ENCODE results near the gene CGREF1. TPM values are rescaled to one million over a fixed set of nuclear protein-coding genes. Genes with fewer than 3 reads are reported as not detected.

The CGREF1 gene
- total and polyA plus RNA-seq, 2 donors (not counting 1 experiment from before 2014, with no cell fraction given): 1.5 to 2.3 TPM

DNA sequence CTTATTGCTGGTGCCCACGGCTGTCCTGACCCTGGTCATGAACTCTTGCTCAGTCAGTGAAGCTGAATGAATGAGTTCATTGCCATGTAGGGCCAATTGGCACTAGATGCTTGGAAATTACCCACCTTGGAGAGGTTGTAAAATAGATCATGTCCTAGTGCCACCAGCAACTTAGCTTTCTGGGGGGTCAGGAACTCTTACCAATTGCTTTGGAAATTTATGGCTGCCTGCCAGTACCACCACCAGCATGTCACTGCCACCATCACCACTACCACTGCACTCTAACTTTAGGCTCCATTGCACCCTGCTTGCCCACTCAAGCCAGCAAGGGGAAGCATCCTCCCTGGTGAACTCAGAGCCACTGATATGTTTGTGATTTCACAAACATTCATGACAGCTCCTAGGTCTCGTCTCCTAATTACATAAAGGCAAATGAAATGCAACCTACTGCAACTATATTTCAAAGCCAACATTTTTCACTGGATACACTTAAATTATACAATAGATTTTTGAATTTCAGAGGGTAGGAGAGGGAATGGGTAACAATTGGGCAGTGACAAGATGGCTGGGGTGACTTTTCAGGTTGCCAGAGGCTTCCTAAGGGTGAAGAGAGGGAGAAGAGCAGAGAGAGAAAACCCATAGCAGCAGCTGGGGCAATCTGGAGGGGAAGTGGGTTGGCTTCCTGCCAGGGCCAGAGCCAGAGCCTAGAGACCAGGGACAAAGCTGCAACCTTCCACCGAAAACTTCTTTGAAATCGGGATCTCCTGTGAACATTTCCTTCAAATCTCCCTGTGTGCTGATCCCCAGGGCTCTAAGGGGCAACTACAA lies 44.0 kb downstream of the CGREF1 start:
- H3K4me1 ChIP-seq (ENCODE audit: control insufficient read depth, extremely low read depth, insufficient read depth, low read length): peaks cover 27% of the 10 kb centered on the region
- no peak overlapping the region for H3K4me2 ChIP-seq (ENCODE audit: extremely low read depth, insufficient read depth, low read length)
- H3K27ac ChIP-seq (ENCODE audit: insufficient read depth, low read length): no peak overlapping the region
- no peaks in the 10 kb centered on the region for H3K36me3 ChIP-seq (ENCODE audit: control insufficient read depth, insufficient read depth, low read length)
- no peak overlapping the region for H3K4me3 ChIP-seq (replicated peaks in 1 of 4; ENCODE audit: control extremely low read depth in 1 of 4, insufficient read depth in 1 of 4, low read depth in 3 of 4, low read length in 4 of 4)
- no peak overlapping the region for H2AFZ ChIP-seq (ENCODE audit: low read length)
- peak in 1 of 2 donors; percentile 59 for DNase-seq (ENCODE audit: low read depth in 2 of 2)
- H3K9ac ChIP-seq (ENCODE audit: insufficient read depth, low read length): no peak overlapping the region
- TF ChIP-seq EZH2 (IDR thresholded peaks at IDR 0.05; ENCODE audit: low read length, missing control alignments) (no peak), CTCF (conservative IDR thresholded peaks at IDR 0.05 in 1 of 2, IDR thresholded peaks at IDR 0.05 in 1 of 2; ENCODE audit: low read depth in 1 of 2, low read length in 2 of 2) (no peak)
- no peaks in the 10 kb centered on the region for H3K9me3 ChIP-seq (ENCODE audit: control insufficient read depth, insufficient read depth, low read depth, low read length)
- peaks cover 29% of the 10 kb centered on the region for H3K79me2 ChIP-seq (ENCODE audit: control insufficient read depth, insufficient read depth, low read length)
- H4K20me1 ChIP-seq (ENCODE audit: control insufficient read depth, extremely low read depth, insufficient read depth, low read length): no peaks in the 10 kb centered on the region
- H3K27me3 ChIP-seq (ENCODE audit: control insufficient read depth, insufficient read depth, low read length): no peaks in the 10 kb centered on the region

GRCh38 chr2:27073782-27074181 lies 45.1 kb downstream of the CGREF1 start:
- TF ChIP-seq EZH2 (IDR thresholded peaks at IDR 0.05; ENCODE audit: low read length, missing control alignments) (no peak), CTCF (conservative IDR thresholded peaks at IDR 0.05 in 1 of 2, IDR thresholded peaks at IDR 0.05 in 1 of 2; ENCODE audit: low read depth in 1 of 2, low read length in 2 of 2) (no peak)
- Histone ChIP-seq H4K20me1 (ENCODE audit: control insufficient read depth, extremely low read depth, insufficient read depth, low read length) (no peaks in the 10 kb centered on the region), H3K4me1 (ENCODE audit: control insufficient read depth, extremely low read depth, insufficient read depth, low read length) (peaks cover 27% of the 10 kb centered on the region), H3K4me2 (ENCODE audit: extremely low read depth, insufficient read depth, low read length) (no peak overlapping the region), H3K9ac (ENCODE audit: insufficient read depth, low read length) (no peak overlapping the region), H3K9me3 (ENCODE audit: control insufficient read depth, insufficient read depth, low read depth, low read length) (no peaks in the 10 kb centered on the region), H3K36me3 (ENCODE audit: control insufficient read depth, insufficient read depth, low read length) (peaks cover 2% of the 10 kb centered on the region), H3K27ac (ENCODE audit: insufficient read depth, low read length) (peak overlapping the region; percentile 11), H3K79me2 (ENCODE audit: control insufficient read depth, insufficient read depth, low read length) (peaks cover 29% of the 10 kb centered on the region), H2AFZ (ENCODE audit: low read length) (peak overlapping the region; percentile 32), H3K4me3 (replicated peaks in 1 of 4; ENCODE audit: control extremely low read depth in 1 of 4, insufficient read depth in 1 of 4, low read depth in 3 of 4, low read length in 4 of 4) (no peak overlapping the region), H3K27me3 (ENCODE audit: control insufficient read depth, insufficient read depth, low read length) (no peaks in the 10 kb centered on the region)
- no peak for DNase-seq (ENCODE audit: low read depth in 2 of 2)

GRCh38 chr2:27072920-27073319 lies 46.0 kb downstream of the CGREF1 start:
- H3K9ac ChIP-seq (ENCODE audit: insufficient read depth, low read length): no peak overlapping the region
- no peak for TF ChIP-seq EZH2 (IDR thresholded peaks at IDR 0.05; ENCODE audit: low read length, missing control alignments)
- no peak for TF ChIP-seq CTCF (conservative IDR thresholded peaks at IDR 0.05 in 1 of 2, IDR thresholded peaks at IDR 0.05 in 1 of 2; ENCODE audit: low read depth in 1 of 2, low read length in 2 of 2)

More at GRCh38 chr2:27072920-27073319, 46.0 kb downstream of the CGREF1 start:
- Histone ChIP-seq H4K20me1 (ENCODE audit: control insufficient read depth, extremely low read depth, insufficient read depth, low read length) (no peaks in the 10 kb centered on the region), H3K27ac (ENCODE audit: insufficient read depth, low read length) (peak overlapping the region; percentile 79), H3K27me3 (ENCODE audit: control insufficient read depth, insufficient read depth, low read length) (no peaks in the 10 kb centered on the region), H3K4me1 (ENCODE audit: control insufficient read depth, extremely low read depth, insufficient read depth, low read length) (peaks cover 26% of the 10 kb centered on the region), H3K36me3 (ENCODE audit: control insufficient read depth, insufficient read depth, low read length) (peaks cover 9% of the 10 kb centered on the region), H3K4me2 (ENCODE audit: extremely low read depth, insufficient read depth, low read length) (no peak overlapping the region), H3K9me3 (ENCODE audit: control insufficient read depth, insufficient read depth, low read depth, low read length) (no peaks in the 10 kb centered on the region), H3K79me2 (ENCODE audit: control insufficient read depth, insufficient read depth, low read length) (peaks cover 33% of the 10 kb centered on the region), H2AFZ (ENCODE audit: low read length) (no peak overlapping the region), H3K4me3 (replicated peaks in 1 of 4; ENCODE audit: control extremely low read depth in 1 of 4, insufficient read depth in 1 of 4, low read depth in 3 of 4, low read length in 4 of 4) (no peak overlapping the region)
- DNase-seq (ENCODE audit: low read depth in 2 of 2): peak; percentile 67 to 88
